CD14-positive monocyte (primary cell): ENCODE measurements around the gene SMIM32. TPM values are rescaled to one million over a fixed set of nuclear protein-coding genes. Genes with fewer than 3 reads are reported as not detected.

Experiments used
- DNase-seq, 3 donors: peaks; one replicate each; pipeline ENCODE4 v3.0.0-alpha.2; 2011 to 2022
- H2AFZ ChIP-seq: 2 replicates; pipeline ENCODE4 v1.6.0; 2012; ENCODE audit warnings: mild to moderate bottlenecking, low read depth, low read length, inconsistent platforms; ENCODE audit not compliant: insufficient read depth, poor library complexity, severe bottlenecking
- H3K27ac ChIP-seq, 2 donors: 1 replicate in 1 of 2; 2 replicates in 1 of 2; pipeline ENCODE4 v1.5.1; 2012 to 2013; ENCODE audit warnings: low read length in 2 of 2, control low read depth in 1 of 2, inconsistent platforms in 1 of 2, low read depth in 1 of 2, mild to moderate bottlenecking in 1 of 2
- H3K27me3 ChIP-seq, 2 donors: one replicate each; pipeline versions ENCODE4 v1.6.0 to v1.6.1; 2011 to 2013; ENCODE audit warnings: low read length in 2 of 2; ENCODE audit not compliant: control insufficient read depth in 2 of 2, insufficient read depth in 2 of 2
- H3K36me3 ChIP-seq, 2 donors: replicated peaks in 1 of 2; 1 replicate in 1 of 2; 2 replicates in 1 of 2; pipeline versions ENCODE4 v1.5.1 to v1.6.1; 2012 to 2013; ENCODE audit warnings: low read length in 2 of 2, control low read depth in 1 of 2, inconsistent platforms in 1 of 2, mild to moderate bottlenecking in 1 of 2; ENCODE audit not compliant: insufficient read depth in 2 of 2, control insufficient read depth in 1 of 2
- H3K4me1 ChIP-seq, 2 donors: 1 replicate in 1 of 2; 2 replicates in 1 of 2; pipeline versions ENCODE4 v1.5.1 to v1.6.1; 2012 to 2013; ENCODE audit warnings: low read length in 2 of 2, control low read depth in 1 of 2, inconsistent platforms in 1 of 2, mild to moderate bottlenecking in 1 of 2, moderate library complexity in 1 of 2; ENCODE audit not compliant: insufficient read depth in 2 of 2, control insufficient read depth in 1 of 2
- H3K4me2 ChIP-seq: replicated peaks from 2 replicates; pipeline ENCODE3; 2012; ENCODE audit warnings: low read length, moderate library complexity, mild to moderate bottlenecking; ENCODE audit not compliant: poor library complexity, severe bottlenecking; ENCODE audit errors: extremely low read depth
- H3K4me3 ChIP-seq, 3 experiments: fragments of 200-600 bp in 1 of 3; sonication (generic) in 1 of 3; replicated peaks in 1 of 3; 1 replicate in 2 of 3; 2 replicates in 1 of 3; pipeline ENCODE4 v1.5.1; 2011 to 2013; ENCODE audit warnings: low read length in 3 of 3, mild to moderate bottlenecking in 3 of 3, control low read depth in 2 of 3, low read depth in 2 of 3, inconsistent platforms in 1 of 3, moderate library complexity in 1 of 3
- H3K79me2 ChIP-seq: 2 replicates; pipeline ENCODE4 v1.6.0; 2012; ENCODE audit warnings: mild to moderate bottlenecking, control low read depth, inconsistent platforms, low read length, moderate library complexity; ENCODE audit not compliant: insufficient read depth
- H3K9ac ChIP-seq: 2 replicates; pipeline ENCODE4 v1.6.0; 2017; ENCODE audit warnings: low read length, mild to moderate bottlenecking; ENCODE audit not compliant: insufficient read depth, poor library complexity, severe bottlenecking
- H3K9me3 ChIP-seq, 2 donors: replicated peaks in 1 of 2; 1 replicate in 1 of 2; 2 replicates in 1 of 2; pipeline versions ENCODE4 v1.5.1 to v1.6.1; 2012 to 2013; ENCODE audit warnings: low read length in 2 of 2, control low read depth in 1 of 2; ENCODE audit not compliant: control insufficient read depth in 1 of 2, insufficient read depth in 1 of 2
- H4K20me1 ChIP-seq: 2 replicates; pipeline ENCODE4 v1.6.0; 2012; ENCODE audit warnings: mild to moderate bottlenecking, low read length, control low read depth, moderate library complexity; ENCODE audit not compliant: insufficient read depth
- H3K27ac Mint-ChIP-seq, 7 donors: one replicate each; pipeline ENCODE4 v1.8.0; 2020; ENCODE audit warnings: mild to moderate bottlenecking in 7 of 7, mixed read lengths in 7 of 7, moderate library complexity in 6 of 7, inconsistent platforms in 2 of 7
- H3K27me3 Mint-ChIP-seq, 3 donors: one replicate each; pipeline ENCODE4 v1.8.0; 2021 to 2022; ENCODE audit warnings: low read depth in 3 of 3, mild to moderate bottlenecking in 3 of 3, mixed read lengths in 3 of 3, moderate library complexity in 3 of 3, inconsistent platforms in 1 of 3
- H3K36me3 Mint-ChIP-seq, 2 donors: one replicate each; pipeline ENCODE4 v1.8.0; 2020; ENCODE audit warnings: mixed read lengths in 2 of 2, inconsistent platforms in 1 of 2, mild to moderate bottlenecking in 1 of 2
- H3K4me1 Mint-ChIP-seq: one replicate; pipeline ENCODE4 v1.8.0; 2020; ENCODE audit warnings: mild to moderate bottlenecking, mixed read lengths
- H3K4me3 Mint-ChIP-seq, 2 donors: one replicate each; pipeline ENCODE4 v1.8.0; 2020; ENCODE audit warnings: mild to moderate bottlenecking in 2 of 2, mixed read lengths in 2 of 2, moderate library complexity in 1 of 2
- H3K9me3 Mint-ChIP-seq, 7 donors: one replicate each; pipeline ENCODE4 v1.8.0; 2020 to 2022; ENCODE audit warnings: mixed read lengths in 7 of 7, mild to moderate bottlenecking in 6 of 7, moderate library complexity in 6 of 7, inconsistent platforms in 2 of 7
- CTCF ChIP-seq: fragments of 200-600 bp; IDR thresholded peaks from one replicate; pipeline ENCODE4 v1.8.0; 2022; ENCODE audit warnings: antibody characterized with exemption, mild to moderate bottlenecking
- WGBS: methylation state at CpG from one replicate; pipeline ENCODE4 v1.1.5; 2013; ENCODE audit warnings: missing lambda C conversion rate; ENCODE audit not compliant: insufficient coverage; 5-methylcytosine and 5-hydroxymethylcytosine counted together
- intact Hi-C, 2 donors: fragments of 100-400 bp; cut with micrococcal nuclease; formaldehyde crosslinking; loops; one replicate each; pipeline versions ENCODE4 v1.15.0 to v1.15.1; 2023
- polyA plus RNA-seq, 3 donors: library from polyadenylated mRNA; depleted of rRNA in 1 of 3; unstranded in 2 of 3; stranded (reverse) in 1 of 3; fragments of 300-500 nt in 2 of 3; fragments of >200 nt in 1 of 3; fragmentation: Illumina TruSeq in 2 of 3; gene quantifications; 1 replicate in 2 of 3; 2 replicates in 1 of 3; pipeline ENCODE4 v1.2.3, GENCODE V29; 2012 to 2021

Gene SMIM32
- polyA plus RNA-seq, 3 donors = not detected

GRCh38 chr5:136236479-136237083 is 43.6 kb upstream of the SMIM32 start:
- Mint-ChIP-seq H3K36me3 (no peaks in the 10 kb centered on the region), H3K4me3 (no peak overlapping the region), H3K27me3 (peaks cover 0 to 4% (median 2%) of the 10 kb centered on the region in 3 donors), H3K9me3 (peaks cover 0 to 2% (median 0%) of the 10 kb centered on the region in 7 donors), H3K27ac (no peak overlapping the region), H3K4me1 (no peaks in the 10 kb centered on the region)
- no peak overlapping the region for H3K4me2 ChIP-seq
- no peaks in the 10 kb centered on the region for H3K27me3 ChIP-seq
- no peak for DNase-seq
- no peak overlapping the region for H3K27ac ChIP-seq
- H3K79me2 ChIP-seq = no peaks in the 10 kb centered on the region
- no peak overlapping the region for H3K9ac ChIP-seq
- H3K4me1 ChIP-seq = no peaks in the 10 kb centered on the region
- 97% methylated on average over 3 of the region's 5 CpGs for WGBS
- H4K20me1 ChIP-seq = no peaks in the 10 kb centered on the region
- H2AFZ ChIP-seq = no peak overlapping the region
- no peaks in the 10 kb centered on the region for H3K9me3 ChIP-seq
- H3K4me3 ChIP-seq = no peak overlapping the region
- TF ChIP-seq CTCF = no peak
- intact Hi-C loops = no loop called here
- no peaks in the 10 kb centered on the region for H3K36me3 ChIP-seq

DNA sequence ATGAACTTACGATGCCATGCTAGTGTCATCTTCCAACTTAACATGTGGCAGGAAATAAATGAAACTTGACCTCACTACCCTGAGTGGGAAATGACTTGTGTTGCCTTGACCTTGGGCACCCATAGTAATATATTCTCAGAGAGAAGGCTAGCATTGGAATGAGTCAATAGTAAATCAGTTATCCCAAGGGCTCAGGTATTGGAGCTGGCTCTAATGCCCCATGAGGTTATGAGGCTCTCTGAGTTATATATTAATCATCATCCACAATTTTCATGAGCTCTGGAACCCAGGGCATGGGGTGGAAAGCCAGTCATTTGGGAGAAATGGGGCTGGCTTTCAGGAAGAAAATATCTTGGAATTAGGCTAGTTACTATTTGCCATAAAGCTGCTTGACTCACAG is 42.4 kb upstream of the SMIM32 start:
- Histone ChIP-seq H3K9ac (no peak overlapping the region), H3K4me3 (no peak overlapping the region), H3K27me3 (peaks cover 0 to under 1% of the 10 kb centered on the region in 2 donors), H3K27ac (no peak overlapping the region), H3K4me2 (no peak overlapping the region), H3K79me2 (no peaks in the 10 kb centered on the region), H2AFZ (no peak overlapping the region), H3K4me1 (no peaks in the 10 kb centered on the region), H3K9me3 (no peaks in the 10 kb centered on the region), H3K36me3 (no peaks in the 10 kb centered on the region), H4K20me1 (no peaks in the 10 kb centered on the region)
- H3K36me3 Mint-ChIP-seq = no peaks in the 10 kb centered on the region
- TF ChIP-seq CTCF = no peak
- H3K4me3 Mint-ChIP-seq = no peak overlapping the region
- H3K27me3 Mint-ChIP-seq = peaks cover 3 to 8% (median 5%) of the 10 kb centered on the region in 3 donors
- peaks cover 0 to 2% (median 0%) of the 10 kb centered on the region in 7 donors for H3K9me3 Mint-ChIP-seq
- H3K27ac Mint-ChIP-seq = no peak overlapping the region
- intact Hi-C loops = no loop called here
- no CpG with 5 or more reads among the region's 1 CpG for WGBS
- no peak for DNase-seq
- no peaks in the 10 kb centered on the region for H3K4me1 Mint-ChIP-seq
